HG03565 (cell line): ENCODE results near the gene NCAM1.

Source experiments
- ATAC-seq: cut with Tn5 transposase; IDR thresholded peaks from one replicate; pipeline ENCODE4 v1.9.1; 2021; ENCODE audit warnings: mild to moderate bottlenecking, moderate library complexity; ENCODE audit not compliant: unreplicated experiment

Gene NCAM1

DNA sequence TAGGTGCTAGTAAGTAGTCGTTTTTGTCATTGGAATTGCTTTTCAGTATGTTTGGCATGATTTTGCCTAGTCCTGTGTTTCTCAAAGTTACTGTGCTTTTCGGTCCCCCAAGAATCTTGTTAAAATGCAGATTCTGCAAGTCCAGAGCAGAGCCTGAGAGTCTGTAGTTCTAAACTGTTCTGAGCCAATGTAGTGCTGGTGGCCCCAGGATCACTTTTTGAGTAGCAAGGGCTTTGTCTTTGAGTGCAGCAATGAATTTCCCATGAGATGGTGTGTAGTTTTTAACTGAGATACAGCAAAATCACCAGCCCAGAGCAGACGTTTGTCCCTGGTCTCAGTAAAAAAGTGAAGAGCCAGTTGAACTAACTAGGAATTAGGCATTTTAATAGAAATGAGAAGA, 122.4 kb downstream of the NCAM1 start:
- ATAC-seq, result no peak

DNA sequence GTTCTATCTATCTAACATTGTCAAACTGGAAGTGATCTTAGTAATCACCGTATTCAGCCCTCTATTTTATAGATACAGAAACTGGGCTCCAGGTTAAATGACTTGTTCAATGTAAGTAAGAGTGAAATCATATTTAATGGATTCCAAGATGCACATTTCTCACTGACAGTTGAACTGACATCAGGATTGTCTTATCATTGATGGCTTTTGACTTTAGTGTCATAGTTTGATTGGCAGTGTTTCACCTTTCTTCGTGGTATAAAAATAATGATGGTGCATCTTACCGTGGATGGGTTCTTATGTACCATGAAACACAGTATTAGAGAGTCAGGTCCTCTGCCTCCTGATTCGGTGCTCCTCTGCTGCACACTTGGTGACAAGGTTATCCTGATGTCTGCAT, 123.1 kb downstream of the NCAM1 start:
- ATAC-seq, result no peak

DNA sequence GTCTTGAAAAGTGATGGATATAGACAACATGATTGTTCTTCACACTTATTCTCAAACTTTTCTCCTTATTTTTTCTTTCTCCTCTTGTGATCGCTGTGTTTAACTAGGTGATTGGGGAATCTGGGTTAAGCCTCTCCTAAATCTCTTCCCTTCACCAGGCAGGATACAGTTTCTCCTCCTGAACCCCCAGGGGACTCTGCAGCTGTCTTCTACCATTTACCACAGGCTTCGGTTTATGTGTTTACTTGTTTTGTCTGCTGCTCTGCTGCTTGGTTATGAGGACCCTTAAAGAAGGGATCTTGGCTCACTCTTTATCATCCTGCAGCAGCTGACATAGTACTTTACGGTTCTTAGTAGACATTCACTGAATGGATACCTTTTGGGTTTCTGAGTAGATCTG, 124.2 kb downstream of the NCAM1 start:
- ATAC-seq, result no peak

DNA sequence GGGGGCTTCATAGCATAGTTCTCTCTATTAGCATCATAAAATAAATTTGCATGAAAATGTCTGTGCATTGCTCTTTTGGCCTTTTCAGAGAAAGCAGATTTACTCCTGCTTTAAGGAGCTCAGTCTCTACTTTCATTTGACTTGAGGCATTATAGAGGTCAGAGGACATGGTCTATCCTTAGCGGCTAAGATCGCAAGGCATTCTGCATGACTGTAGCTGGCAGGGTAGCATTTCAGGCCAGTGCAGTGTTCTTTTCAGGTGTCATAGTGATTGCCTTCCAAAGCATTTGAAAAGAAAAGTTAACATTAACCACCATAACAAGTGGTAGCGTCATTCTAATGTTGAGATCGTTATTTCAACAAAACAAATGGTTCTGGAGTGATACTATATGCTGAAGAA, 126.5 kb downstream of the NCAM1 start:
- no peak for ATAC-seq

DNA sequence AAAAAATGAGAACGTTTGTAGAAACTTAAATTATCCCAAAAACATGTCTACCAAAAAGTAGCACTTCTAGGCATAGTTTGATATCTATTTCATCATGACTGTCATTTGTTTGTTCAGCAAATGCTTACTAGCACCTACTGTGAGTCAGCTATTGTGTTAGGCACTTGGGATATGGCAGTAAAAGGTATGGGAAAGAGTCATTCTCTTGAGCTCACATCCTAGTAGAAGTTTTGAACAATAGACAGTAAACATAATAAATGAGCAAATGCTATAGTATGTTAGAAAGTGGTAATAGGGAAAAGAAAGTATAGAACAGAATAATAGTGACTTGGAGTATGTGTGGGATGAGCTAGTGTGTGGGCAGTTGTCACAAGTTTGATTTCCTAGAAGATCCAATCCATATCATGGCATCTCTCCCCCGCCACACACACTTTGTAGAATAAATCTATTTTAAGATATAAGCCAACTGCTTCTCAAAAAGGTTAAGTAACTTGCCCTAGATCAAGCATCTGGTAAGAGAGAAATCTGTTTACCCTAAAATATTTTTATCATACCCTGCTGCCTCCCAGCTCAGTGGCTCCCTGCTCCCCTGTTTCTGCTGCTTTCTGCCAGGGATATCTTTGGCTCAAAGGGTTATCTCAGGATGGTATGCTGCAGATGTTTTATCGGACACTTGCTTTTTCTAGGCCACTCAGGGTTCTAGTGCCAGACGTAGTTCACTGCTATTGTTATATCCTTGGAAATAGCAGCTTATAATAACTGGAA, 129.7 kb downstream of the NCAM1 start:
- ATAC-seq, result no peak

DNA sequence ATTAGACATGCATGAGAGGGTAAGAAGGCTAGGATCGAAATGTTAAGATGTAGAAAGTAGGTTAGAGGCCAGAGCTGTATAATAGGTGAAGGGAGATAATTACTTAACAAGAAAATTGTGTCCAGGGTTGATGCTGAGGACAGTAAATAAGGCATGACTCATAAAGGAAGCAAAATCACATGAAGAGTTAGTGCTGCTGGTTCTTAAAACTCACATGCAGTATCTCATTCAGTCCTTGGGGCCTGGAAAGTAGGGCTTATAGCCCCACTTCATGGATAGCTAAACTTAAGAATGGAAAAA, 130.2 kb downstream of the NCAM1 start:
- ATAC-seq, result no peak

DNA sequence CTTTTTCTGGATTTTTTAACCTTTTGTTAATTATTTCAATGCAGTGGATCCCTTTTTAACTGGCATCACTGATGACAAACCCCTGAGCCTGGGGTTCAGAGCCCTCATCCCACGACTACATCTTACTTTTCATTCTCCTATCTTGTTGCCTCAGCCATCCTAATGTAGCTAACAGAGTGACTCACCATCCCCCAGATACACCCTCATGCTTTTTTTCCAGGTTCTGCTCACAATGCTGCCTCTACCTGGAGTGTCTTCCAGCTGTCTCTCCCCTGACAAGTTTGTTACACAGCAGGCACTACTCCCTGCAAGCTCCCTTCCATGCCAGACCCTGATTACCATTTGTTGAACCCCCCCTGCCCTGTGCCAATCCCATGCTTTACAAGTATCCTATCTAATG, 135.4 kb downstream of the NCAM1 start:
- ATAC-seq, result no peak

DNA sequence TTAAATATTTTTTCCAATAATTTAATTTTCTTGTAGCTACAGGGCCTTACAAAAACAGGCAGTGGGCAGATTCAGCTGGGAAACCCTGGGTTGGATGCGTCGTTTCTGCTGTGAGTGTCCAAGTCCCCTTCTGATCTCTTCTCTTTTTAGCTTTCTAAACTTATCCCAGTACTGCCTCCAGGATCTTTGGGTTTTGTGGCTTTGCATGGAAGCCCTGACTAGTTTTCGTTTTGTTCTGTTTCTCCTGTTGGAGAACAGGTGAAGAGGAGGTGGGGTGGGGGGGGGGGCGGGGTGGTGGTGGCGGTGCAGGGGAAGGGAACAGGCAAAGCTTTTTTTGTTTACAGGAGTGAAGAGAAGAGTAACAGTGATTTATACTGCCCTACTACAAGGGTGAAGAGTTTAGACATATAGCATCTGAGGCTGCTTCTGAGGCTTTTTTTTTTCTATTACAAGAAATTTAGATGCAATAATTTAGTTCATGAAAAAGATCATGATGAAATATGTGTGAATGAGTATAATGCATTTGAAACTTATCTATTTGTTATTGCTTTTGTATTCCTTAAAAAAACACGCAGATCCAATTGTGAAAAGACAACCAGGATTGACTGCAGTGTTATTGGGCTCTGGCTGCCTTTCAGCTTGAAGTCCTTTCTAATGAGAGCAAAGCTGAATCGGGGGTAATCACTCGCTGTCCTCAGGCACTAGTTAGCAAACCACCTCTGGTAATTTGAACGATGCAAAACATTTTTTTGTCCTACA, 142.9 kb downstream of the NCAM1 start:
- no peak for ATAC-seq

DNA sequence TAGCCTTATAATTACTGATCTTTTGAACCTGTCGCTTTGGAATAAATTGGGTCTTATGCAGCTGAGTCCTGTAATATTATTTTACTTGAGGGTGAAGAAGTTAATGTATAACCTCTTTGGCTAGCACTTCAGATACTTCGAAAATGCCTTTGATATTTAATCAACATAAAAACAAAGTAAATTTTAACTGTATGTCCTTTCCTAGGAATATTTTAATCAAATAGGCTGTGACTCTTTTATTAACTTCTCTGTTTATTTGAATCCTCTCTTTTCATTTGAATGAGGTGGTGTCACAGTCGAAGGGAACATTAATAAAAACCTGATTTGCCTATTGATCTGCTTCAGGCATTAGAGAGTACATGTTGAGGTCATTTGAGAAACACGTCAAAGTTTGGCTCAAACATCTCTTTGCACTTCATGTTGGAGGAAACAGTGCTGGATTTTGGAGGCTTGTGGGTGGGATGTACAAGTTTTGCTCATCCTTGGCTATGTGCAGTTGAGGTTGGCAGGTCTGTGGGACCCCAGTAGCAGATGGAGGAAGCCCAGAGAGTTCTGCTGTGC, 143.6 kb downstream of the NCAM1 start:
- ATAC-seq, result no peak

DNA sequence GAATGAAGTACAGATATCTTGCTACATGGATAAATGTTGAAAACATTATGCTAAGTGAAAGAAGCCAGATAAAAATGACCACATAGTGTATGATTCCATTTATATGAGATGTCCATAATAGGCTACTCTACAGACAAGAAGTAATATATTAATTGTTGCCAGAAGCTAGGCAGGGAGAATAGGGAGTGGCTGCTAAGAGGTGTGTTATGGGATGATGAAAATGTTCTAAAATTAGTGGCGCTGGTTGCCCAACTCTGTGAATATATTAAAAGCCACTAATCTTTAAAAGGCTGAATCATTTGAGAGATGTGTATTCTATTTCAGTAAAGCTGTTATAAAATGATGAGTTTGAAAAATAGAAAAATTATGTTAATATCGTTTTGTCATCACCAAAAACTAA, 144.4 kb downstream of the NCAM1 start:
- no peak for ATAC-seq

DNA sequence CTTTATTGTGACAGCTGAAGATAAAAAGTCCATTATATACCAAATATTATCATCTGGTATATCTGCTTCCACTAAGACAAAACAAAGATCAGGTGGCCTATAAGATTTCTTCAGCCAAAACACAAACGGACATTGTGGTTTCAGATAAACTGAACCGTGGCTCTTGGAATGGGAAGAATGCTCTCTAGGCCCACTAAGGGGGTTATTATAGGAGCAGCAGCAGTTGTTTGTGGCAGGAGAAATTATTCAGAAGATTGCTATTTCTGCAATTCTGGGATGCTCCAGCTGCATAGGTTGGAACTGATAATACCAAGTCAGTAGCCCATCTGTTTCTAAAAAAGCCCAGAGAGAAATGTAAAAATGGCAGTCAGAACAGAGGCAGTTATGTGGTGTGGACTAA, 145.3 kb downstream of the NCAM1 start:
- ATAC-seq, result no peak

DNA sequence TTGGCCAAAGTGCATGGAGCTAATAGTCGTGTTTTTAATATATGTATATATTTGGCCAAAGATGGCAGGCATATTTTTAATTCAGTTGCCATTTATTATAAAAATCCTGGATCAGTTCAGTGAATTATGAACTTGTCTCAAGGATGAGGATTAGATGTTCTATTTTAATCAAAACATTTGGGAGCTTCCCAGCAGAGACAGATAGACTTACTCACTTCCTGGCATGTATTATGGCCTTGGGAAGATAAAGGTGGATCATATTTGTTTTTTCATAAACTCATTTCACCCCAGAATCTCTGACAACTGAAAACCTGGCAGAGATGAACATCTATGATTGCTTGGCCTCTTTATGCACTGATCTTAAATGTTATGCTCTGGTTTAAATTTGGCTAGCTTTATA, 148.8 kb downstream of the NCAM1 start:
- no peak for ATAC-seq

DNA sequence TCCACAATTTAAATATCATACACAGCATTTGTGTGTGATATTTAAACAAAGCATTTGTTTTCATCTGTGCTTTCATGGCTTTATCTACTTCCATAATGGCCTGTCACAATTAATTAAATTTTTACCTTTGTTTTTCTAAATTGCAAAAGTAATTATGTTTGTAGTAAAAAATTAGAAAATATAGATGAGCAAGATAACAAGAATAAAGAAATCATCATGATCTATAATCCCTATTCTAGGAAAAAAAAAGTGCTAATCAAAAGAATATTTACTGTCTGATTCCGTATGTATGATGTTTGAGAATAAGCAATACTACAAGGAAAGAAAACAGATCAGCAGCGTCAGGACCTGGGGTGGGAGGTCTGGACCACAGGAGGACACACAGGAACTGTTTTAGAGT, 149.9 kb downstream of the NCAM1 start:
- no peak for ATAC-seq

DNA sequence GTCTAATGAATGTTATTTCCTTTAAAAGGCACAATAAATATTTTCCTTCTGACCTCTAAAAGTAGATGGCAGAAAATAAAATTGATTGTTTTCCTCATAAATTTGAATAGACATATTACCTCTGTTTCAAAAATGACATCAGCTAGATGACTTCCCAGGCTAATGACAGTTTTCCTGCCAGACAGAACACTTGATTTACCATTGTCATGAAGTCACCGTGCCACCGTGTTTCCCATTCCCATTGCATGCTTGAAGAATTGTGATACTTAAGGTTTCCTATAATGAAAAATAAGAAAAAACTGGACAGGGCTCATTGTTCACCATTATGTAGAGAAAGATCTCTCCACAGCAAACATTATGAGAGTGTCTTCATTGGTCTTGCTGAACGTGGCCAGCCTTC, 151.1 kb downstream of the NCAM1 start:
- no peak for ATAC-seq

DNA sequence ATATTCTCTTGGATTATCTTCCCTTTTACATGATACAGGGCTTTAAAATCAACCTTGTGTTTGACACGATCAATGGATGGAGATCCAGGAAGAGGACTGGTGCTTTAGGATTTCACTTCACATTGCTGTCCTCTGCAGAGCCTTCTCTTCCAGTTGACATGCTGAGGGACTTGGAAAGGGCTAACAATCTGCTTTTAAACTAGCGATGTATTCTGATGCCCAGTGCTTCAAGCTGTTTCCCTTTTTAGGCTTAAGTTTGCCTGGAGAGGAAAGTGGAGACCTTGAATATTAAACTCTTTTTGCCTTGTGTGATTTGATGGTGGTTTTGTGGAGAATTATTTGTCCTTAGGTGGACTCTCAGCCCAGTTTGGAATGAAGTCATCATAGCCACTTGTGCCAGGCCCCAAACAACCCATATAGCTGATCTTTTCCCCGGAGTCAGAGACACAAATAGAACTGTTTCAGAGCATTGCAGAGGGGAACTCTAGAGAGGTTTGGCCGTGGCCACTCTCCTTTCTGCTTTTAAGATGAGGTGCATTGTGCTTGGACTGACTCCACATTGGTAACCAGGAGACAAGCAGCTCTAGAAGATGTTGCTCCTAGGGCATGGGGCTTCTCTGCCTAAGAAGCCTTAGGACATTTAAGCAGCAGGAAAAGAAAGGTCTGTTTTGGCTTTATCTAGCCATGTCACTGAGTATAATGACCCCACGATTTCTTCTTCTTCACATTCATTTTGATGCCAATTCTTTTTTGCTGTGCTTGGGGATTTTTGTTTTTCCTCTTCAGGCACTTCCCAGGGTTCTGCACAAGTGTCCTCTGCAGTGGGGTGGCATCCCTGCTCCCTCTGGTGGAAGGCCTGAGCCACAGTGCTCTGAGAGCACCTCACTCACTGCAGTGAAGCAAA, 152.8 kb downstream of the NCAM1 start:
- ATAC-seq, result no peak

DNA sequence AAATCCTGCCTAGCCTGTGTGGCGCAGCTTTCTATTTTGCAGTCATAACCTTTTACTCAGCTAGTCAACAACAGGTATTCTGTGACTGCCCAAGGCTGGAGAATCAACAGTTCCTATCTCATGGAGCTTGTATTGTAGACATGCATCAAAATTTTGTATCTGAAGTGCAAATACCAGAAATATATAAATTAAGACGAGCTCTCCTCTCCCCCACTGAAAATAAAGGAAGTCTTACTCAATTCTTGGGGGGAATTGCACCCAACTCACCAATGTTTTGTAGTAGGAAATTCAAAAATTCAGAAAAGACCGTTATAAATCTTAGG, 153.4 kb downstream of the NCAM1 start:
- ATAC-seq, result no peak

DNA sequence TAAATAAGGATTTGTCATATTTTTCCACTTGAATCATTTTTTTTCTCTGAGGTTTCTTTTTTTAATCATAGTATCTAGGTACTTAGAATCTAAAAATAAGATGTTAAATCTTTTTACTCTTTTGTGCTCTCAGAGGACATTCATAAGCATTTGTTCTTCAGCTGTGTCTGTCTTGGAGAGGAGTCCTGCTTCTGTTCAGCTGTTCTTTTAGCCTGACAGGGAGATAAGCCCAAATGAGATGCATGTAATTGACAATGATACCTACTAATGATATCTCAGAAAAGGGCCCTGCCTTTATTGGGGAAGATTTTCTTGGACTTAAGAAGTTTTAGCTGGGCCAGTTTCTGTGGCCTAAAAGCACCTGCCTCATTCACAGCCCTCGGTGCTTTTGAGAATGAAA, 156.9 kb downstream of the NCAM1 start:
- no peak for ATAC-seq

DNA sequence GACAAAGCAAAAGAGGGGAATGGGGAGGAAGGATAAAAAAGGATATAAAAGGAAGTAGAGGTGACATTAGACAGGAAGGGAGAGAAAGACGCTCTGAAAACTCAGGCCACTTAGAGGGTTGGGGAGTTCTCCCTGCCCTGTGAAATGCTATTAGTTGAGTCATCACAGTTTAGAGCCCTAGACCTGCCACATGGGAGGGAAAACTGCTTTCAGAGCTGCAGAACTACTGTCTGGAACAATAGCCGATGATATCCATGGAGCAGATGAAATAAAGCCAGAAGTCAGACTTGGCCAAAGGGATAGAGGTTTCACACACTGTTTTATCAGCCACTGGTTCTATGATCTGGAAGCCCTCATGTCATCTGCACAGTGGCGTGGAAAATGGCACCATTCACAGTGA, 157.9 kb downstream of the NCAM1 start:
- no peak for ATAC-seq

DNA sequence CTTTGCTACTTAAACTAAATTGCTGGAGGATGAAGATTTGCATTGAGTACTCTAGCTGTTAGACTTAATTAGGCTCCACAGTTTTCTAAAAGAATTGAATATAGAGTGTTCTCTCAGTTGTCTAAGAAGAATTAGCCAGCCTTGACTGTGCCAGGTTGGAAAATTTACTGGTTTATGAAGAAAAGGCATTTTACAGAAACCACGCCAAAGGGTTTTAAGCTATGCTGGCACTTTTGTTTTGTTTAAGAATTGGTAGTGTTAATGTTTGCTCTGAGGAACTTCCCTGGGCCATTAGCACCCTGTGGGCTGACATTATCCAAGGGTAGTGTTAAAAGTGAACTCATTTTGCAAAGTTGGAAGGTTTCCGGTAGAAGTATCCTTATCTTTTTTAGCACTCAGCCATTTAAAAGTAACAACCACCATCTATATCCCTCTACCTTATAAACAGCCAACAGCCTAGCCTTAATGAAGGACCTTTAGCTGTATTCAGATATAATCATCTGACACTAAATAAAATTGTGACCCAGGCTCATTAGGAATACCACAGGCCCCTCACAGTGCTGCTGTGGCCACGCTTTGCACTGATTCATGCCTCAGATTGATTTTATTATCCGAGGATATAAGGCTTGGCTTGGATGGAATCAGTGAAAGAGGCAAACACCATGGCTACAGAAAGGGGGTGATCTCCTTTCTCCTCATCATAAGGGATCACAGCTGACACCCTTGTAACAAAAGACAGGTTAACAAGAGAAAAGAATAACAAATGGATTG, 158.9 kb downstream of the NCAM1 start:
- no peak for ATAC-seq

DNA sequence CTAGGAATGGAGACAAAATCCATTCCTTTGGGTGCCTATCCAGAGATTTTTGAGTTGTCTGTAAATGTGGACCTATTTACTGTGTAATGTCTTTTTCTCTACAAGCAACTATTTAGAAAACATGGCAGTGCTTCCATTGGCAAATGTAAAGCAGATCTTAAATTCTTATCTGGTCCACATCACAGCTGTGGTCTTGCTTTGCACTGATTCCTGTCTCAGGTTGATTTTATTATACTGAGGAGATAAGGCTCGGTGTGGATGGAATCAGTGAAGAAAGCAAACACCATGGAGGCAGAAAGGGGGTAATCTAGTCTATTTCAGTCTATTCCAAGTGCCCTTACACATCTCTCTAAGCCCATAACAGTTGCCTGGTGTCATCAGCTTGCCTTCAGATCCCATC, 160.5 kb downstream of the NCAM1 start:
- ATAC-seq, result no peak

DNA sequence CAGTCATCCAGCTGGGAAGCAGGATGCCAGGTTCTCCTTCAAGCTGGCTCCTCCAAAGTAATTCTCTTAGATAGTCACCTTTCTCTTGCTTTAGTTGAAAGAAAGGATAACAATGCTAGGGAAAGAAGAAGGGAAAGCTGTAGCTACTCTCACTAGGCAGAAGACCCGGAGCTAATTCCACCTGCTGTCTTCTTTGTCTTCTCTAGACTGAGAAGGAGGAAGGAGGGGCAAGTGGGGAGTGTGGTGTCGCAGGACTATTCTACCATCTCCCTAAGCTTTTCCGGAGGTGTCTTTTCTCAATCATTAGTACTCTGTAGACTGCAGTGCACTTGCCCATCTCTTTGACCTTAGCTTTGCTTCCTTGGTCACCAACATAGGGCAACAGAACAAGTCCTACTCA, 162.8 kb downstream of the NCAM1 start:
- no peak for ATAC-seq
